ENCODE results near the gene RNF225.
A peak's percentile ranks its signal among the peaks of the same experiment; 100 is the strongest.
"Not testable (repeated sequence)": the region's sequence is repeated elsewhere in the genome, so short reads cannot be mapped to it uniquely, and the experiment has no call there.

Gene RNF225

GRCh38 chr19:58395220-58395978 lies at the start of gene RNF225:
Gene RNF225 (plus strand): TSS chr19:58395656. CDS start chr19:58396090, 434 bp downstream.
- H3K27me3 ChIP-seq (replicated peaks; ENCODE audit: control insufficient read depth, insufficient read depth, low read length), result no peaks in the 10 kb centered on the region
- no peak for DNase-seq (ENCODE audit: low read depth)
- peak within 1 kb of the TSS; percentile 29 for H3K9ac ChIP-seq (ENCODE audit: low read length)
- peaks cover 47% of the 10 kb centered on the region for H3K36me3 ChIP-seq (ENCODE audit: control insufficient read depth, insufficient read depth, low read length, severe bottlenecking)
- no peaks in the 10 kb centered on the region for H3K9me3 ChIP-seq (ENCODE audit: control insufficient read depth, low read length)
- H3K4me1 ChIP-seq (ENCODE audit: control insufficient read depth, insufficient read depth, low read length), result peaks cover 6% of the 10 kb centered on the region
- H3K4me3 ChIP-seq (ENCODE audit: low read length), result no peak within 1 kb of the TSS

- DNase-seq (ENCODE audit: low read depth), result peak; percentile 94
- peak overlapping the region; percentile 87 for H3K9ac ChIP-seq (ENCODE audit: low read length)
- peak overlapping the region; percentile 86 for H3K4me3 ChIP-seq (ENCODE audit: low read length)
- H3K27me3 ChIP-seq (replicated peaks; ENCODE audit: control insufficient read depth, insufficient read depth, low read length), result no peaks in the 10 kb centered on the region
- no peaks in the 10 kb centered on the region for H3K9me3 ChIP-seq (ENCODE audit: control insufficient read depth, low read length)
- H3K36me3 ChIP-seq (ENCODE audit: control insufficient read depth, insufficient read depth, low read length, severe bottlenecking), result no peaks in the 10 kb centered on the region
- peaks cover 17% of the 10 kb centered on the region for H3K4me1 ChIP-seq (ENCODE audit: control insufficient read depth, insufficient read depth, low read length)
Measured at GRCh38 chr19:58346961-58347929, 48.2 kb upstream of the RNF225 start.

- H3K9me3 ChIP-seq (ENCODE audit: control insufficient read depth, low read length); H3K36me3 ChIP-seq (ENCODE audit: control insufficient read depth, insufficient read depth, low read length, severe bottlenecking); H3K27me3 ChIP-seq (replicated peaks; ENCODE audit: control insufficient read depth, insufficient read depth, low read length): not testable (repeated sequence)
- H3K4me3 ChIP-seq (ENCODE audit: low read length), result peak overlapping the region; percentile 86
- peak; percentile 11 for DNase-seq (ENCODE audit: low read depth)
- H3K4me1 ChIP-seq (ENCODE audit: control insufficient read depth, insufficient read depth, low read length), result peaks cover 17% of the 10 kb centered on the region
- H3K9ac ChIP-seq (ENCODE audit: low read length), result peak overlapping the region; percentile 83
Measured at GRCh38 chr19:58348080-58348479, 47.4 kb upstream of the RNF225 start.

- no peak for DNase-seq (ENCODE audit: low read depth)
- Histone ChIP-seq H3K4me1 (ENCODE audit: control insufficient read depth, insufficient read depth, low read length) (peaks cover 17% of the 10 kb centered on the region), H3K9ac (ENCODE audit: low read length) (no peak overlapping the region), H3K36me3 (ENCODE audit: control insufficient read depth, insufficient read depth, low read length, severe bottlenecking) (no peaks in the 10 kb centered on the region), H3K4me3 (ENCODE audit: low read length) (peak overlapping the region; percentile 86), H3K9me3 (ENCODE audit: control insufficient read depth, low read length) (no peaks in the 10 kb centered on the region), H3K27me3 (replicated peaks; ENCODE audit: control insufficient read depth, insufficient read depth, low read length) (no peaks in the 10 kb centered on the region)
Measured at GRCh38 chr19:58349590-58349989, 45.9 kb upstream of the RNF225 start.

- Histone ChIP-seq H3K27me3 (replicated peaks; ENCODE audit: control insufficient read depth, insufficient read depth, low read length) (no peaks in the 10 kb centered on the region), H3K36me3 (ENCODE audit: control insufficient read depth, insufficient read depth, low read length, severe bottlenecking) (no peaks in the 10 kb centered on the region), H3K4me1 (ENCODE audit: control insufficient read depth, insufficient read depth, low read length) (peaks cover 17% of the 10 kb centered on the region), H3K4me3 (ENCODE audit: low read length) (peak overlapping the region; percentile 86), H3K9me3 (ENCODE audit: control insufficient read depth, low read length) (no peaks in the 10 kb centered on the region), H3K9ac (ENCODE audit: low read length) (peak overlapping the region; percentile 26)
- DNase-seq (ENCODE audit: low read depth), result no peak
Measured at GRCh38 chr19:58350001-58350861, 45.2 kb upstream of the RNF225 start.

GRCh38 chr19:58350871-58351557 lies 44.4 kb upstream of the RNF225 start:
- Histone ChIP-seq H3K4me3 (ENCODE audit: low read length) (peak overlapping the region; percentile 49), H3K36me3 (ENCODE audit: control insufficient read depth, insufficient read depth, low read length, severe bottlenecking) (no peaks in the 10 kb centered on the region), H3K27me3 (replicated peaks; ENCODE audit: control insufficient read depth, insufficient read depth, low read length) (no peaks in the 10 kb centered on the region), H3K9ac (ENCODE audit: low read length) (no peak overlapping the region), H3K4me1 (ENCODE audit: control insufficient read depth, insufficient read depth, low read length) (peaks cover 17% of the 10 kb centered on the region), H3K9me3 (ENCODE audit: control insufficient read depth, low read length) (no peaks in the 10 kb centered on the region)
- DNase-seq (ENCODE audit: low read depth), result no peak

GRCh38 chr19:58351558-58351878 lies 43.9 kb upstream of the RNF225 start:
- no peak for DNase-seq (ENCODE audit: low read depth)
- H3K4me1 ChIP-seq (ENCODE audit: control insufficient read depth, insufficient read depth, low read length), result peaks cover 22% of the 10 kb centered on the region

GRCh38 chr19:58351990-58352755 lies 43.3 kb upstream of the RNF225 start:
- Histone ChIP-seq H3K9me3 (ENCODE audit: control insufficient read depth, low read length) (no peaks in the 10 kb centered on the region), H3K36me3 (ENCODE audit: control insufficient read depth, insufficient read depth, low read length, severe bottlenecking) (no peaks in the 10 kb centered on the region), H3K27me3 (replicated peaks; ENCODE audit: control insufficient read depth, insufficient read depth, low read length) (no peaks in the 10 kb centered on the region), H3K4me1 (ENCODE audit: control insufficient read depth, insufficient read depth, low read length) (peaks cover 24% of the 10 kb centered on the region), H3K4me3 (ENCODE audit: low read length) (no peak overlapping the region), H3K9ac (ENCODE audit: low read length) (no peak overlapping the region)
- no peak for DNase-seq (ENCODE audit: low read depth)

More at GRCh38 chr19:58351558-58351878, 43.9 kb upstream of the RNF225 start:
- Histone ChIP-seq H3K9me3 (ENCODE audit: control insufficient read depth, low read length) (no peaks in the 10 kb centered on the region), H3K36me3 (ENCODE audit: control insufficient read depth, insufficient read depth, low read length, severe bottlenecking) (no peaks in the 10 kb centered on the region), H3K27me3 (replicated peaks; ENCODE audit: control insufficient read depth, insufficient read depth, low read length) (no peaks in the 10 kb centered on the region), H3K9ac (ENCODE audit: low read length) (no peak overlapping the region), H3K4me3 (ENCODE audit: low read length) (no peak overlapping the region)

- no peak within 1 kb of the TSS for H3K4me3 ChIP-seq (ENCODE audit: low read length)
- no peak within 1 kb of the TSS for H3K9ac ChIP-seq (ENCODE audit: low read length)
- H3K27me3 ChIP-seq (replicated peaks; ENCODE audit: control insufficient read depth, insufficient read depth, low read length), result no peaks in the 10 kb centered on the region
- no peak for DNase-seq (ENCODE audit: low read depth)
- peaks cover 28% of the 10 kb centered on the region for H3K4me1 ChIP-seq (ENCODE audit: control insufficient read depth, insufficient read depth, low read length)
- no peaks in the 10 kb centered on the region for H3K9me3 ChIP-seq (ENCODE audit: control insufficient read depth, low read length)
- no peaks in the 10 kb centered on the region for H3K36me3 ChIP-seq (ENCODE audit: control insufficient read depth, insufficient read depth, low read length, severe bottlenecking)
Measured at GRCh38 chr19:58352760-58353671, 42.4 kb upstream of the RNF225 start, which contains the start of gene A1BG. Gene A1BG (minus strand): TSS chr19:58353492. CDS start chr19:58353437, 55 bp downstream.

All from adipocyte (in vitro differentiated cells).